Osteoblast (primary cell): ENCODE measurements around the gene MALT1. TPM values are rescaled to one million over a fixed set of nuclear protein-coding genes. Genes with fewer than 3 reads are reported as not detected.
A peak's percentile ranks its signal among the peaks of the same experiment; 100 is the strongest.

Source experiments
- DNase-seq: peaks from one replicate; pipeline ENCODE4 v3.0.0; 2011; ENCODE audit warnings: low spot score, mixed read lengths; ENCODE audit not compliant: insufficient read length; ENCODE audit errors: missing footprints
- H2AFZ ChIP-seq: 2 replicates; pipeline ENCODE4 v1.6.0; 2011; ENCODE audit warnings: mild to moderate bottlenecking, low read length
- H3K27ac ChIP-seq: 2 replicates; pipeline ENCODE4 v1.5.1; 2011; ENCODE audit warnings: mild to moderate bottlenecking, low read depth, low read length, moderate library complexity
- H3K27me3 ChIP-seq: 2 replicates; pipeline ENCODE4 v1.6.0; 2012; ENCODE audit warnings: mild to moderate bottlenecking, control low read depth, inconsistent platforms, low read length, moderate library complexity; ENCODE audit not compliant: insufficient read depth
- H3K36me3 ChIP-seq: 2 replicates; pipeline ENCODE4 v1.5.1; 2011; ENCODE audit warnings: mild to moderate bottlenecking, low read length, control low read depth, moderate library complexity; ENCODE audit not compliant: insufficient read depth
- H3K4me1 ChIP-seq: 2 replicates; pipeline ENCODE4 v1.5.1; 2011; ENCODE audit warnings: mild to moderate bottlenecking, low read length, control low read depth, moderate library complexity; ENCODE audit not compliant: insufficient read depth
- H3K4me2 ChIP-seq: 2 replicates; pipeline ENCODE4 v1.6.0; 2011; ENCODE audit warnings: mild to moderate bottlenecking, low read length; ENCODE audit not compliant: insufficient read depth
- H3K4me3 ChIP-seq: fragments of 200-600 bp; sonication (generic); 3 replicates; pipeline ENCODE4 v1.5.1; 2012; ENCODE audit warnings: mild to moderate bottlenecking, low read length, inconsistent platforms; ENCODE audit not compliant: insufficient read depth
- H3K79me2 ChIP-seq: 2 replicates; pipeline ENCODE4 v1.6.0; 2012; ENCODE audit warnings: mild to moderate bottlenecking, low read length, control low read depth, inconsistent platforms; ENCODE audit not compliant: insufficient read depth
- H3K9me3 ChIP-seq: 2 replicates; pipeline ENCODE4 v1.5.1; 2011; ENCODE audit warnings: low read depth, low read length, control low read depth
- H4K20me1 ChIP-seq: 2 replicates; pipeline ENCODE4 v1.6.0; 2012; ENCODE audit warnings: mild to moderate bottlenecking, low read length, control low read depth; ENCODE audit not compliant: insufficient read depth
- total RNA-seq: library from RNA; depleted of rRNA; stranded (reverse); fragments of >200 nt; gene quantifications from 2 replicates; pipeline ENCODE4 v1.2.3, GENCODE V29; 2012
- TF ChIP-seq, protein P1 (sequence below): IDR thresholded peaks from 2 replicates; pipeline ENCODE4 v1.5.1; 2011; ENCODE audit warnings: mild to moderate bottlenecking, low read depth, low read length, moderate library complexity; ENCODE audit errors: extremely low read depth

The MALT1 gene
- total RNA-seq, 1 donor = 55.7 TPM

DNA sequence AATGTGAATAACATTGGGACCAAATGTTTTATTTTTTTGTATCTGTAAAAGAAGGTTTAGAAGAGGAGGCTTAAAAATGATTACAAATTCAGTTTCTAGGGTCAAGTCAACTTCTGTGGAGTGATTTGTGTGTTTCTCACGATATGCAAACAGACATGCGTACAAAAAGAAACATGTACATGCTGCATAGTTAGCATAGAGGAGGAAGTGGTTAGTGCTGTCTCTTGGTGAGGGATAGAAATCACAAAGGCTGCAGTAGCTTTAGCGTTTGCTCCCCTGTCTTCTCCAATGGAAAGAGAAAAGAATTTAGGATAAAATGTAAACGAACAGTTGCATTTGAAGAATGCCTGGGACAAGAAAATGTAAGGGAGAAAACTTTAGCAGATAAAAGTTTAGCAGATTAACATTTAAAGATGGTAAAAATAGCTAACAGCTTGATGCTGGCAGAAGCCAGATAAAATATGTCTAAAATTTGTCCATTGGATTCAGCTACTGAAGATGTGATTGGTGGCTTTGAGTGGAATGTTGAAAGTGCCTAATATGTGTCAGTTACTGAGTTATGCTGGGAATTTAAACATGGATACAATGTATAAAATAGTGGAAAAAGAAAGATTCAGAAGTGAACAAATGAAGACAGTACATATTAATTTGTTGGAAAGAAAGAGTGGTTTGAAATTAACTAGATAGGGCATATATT is 44.9 kb downstream of the MALT1 start:
- H3K4me3 ChIP-seq = no peak overlapping the region
- no peak overlapping the region for H2AFZ ChIP-seq
- H4K20me1 ChIP-seq = no peaks in the 10 kb centered on the region
- no peaks in the 10 kb centered on the region for H3K4me1 ChIP-seq
- TF ChIP-seq, protein P1, sequence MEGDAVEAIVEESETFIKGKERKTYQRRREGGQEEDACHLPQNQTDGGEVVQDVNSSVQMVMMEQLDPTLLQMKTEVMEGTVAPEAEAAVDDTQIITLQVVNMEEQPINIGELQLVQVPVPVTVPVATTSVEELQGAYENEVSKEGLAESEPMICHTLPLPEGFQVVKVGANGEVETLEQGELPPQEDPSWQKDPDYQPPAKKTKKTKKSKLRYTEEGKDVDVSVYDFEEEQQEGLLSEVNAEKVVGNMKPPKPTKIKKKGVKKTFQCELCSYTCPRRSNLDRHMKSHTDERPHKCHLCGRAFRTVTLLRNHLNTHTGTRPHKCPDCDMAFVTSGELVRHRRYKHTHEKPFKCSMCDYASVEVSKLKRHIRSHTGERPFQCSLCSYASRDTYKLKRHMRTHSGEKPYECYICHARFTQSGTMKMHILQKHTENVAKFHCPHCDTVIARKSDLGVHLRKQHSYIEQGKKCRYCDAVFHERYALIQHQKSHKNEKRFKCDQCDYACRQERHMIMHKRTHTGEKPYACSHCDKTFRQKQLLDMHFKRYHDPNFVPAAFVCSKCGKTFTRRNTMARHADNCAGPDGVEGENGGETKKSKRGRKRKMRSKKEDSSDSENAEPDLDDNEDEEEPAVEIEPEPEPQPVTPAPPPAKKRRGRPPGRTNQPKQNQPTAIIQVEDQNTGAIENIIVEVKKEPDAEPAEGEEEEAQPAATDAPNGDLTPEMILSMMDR = no peak
- H3K79me2 ChIP-seq = no peaks in the 10 kb centered on the region
- peaks cover 8% of the 10 kb centered on the region for H3K36me3 ChIP-seq
- H3K27me3 ChIP-seq = no peaks in the 10 kb centered on the region
- no peak for DNase-seq
- no peaks in the 10 kb centered on the region for H3K9me3 ChIP-seq
- no peak overlapping the region for H3K4me2 ChIP-seq
- H3K27ac ChIP-seq = no peak overlapping the region

DNA sequence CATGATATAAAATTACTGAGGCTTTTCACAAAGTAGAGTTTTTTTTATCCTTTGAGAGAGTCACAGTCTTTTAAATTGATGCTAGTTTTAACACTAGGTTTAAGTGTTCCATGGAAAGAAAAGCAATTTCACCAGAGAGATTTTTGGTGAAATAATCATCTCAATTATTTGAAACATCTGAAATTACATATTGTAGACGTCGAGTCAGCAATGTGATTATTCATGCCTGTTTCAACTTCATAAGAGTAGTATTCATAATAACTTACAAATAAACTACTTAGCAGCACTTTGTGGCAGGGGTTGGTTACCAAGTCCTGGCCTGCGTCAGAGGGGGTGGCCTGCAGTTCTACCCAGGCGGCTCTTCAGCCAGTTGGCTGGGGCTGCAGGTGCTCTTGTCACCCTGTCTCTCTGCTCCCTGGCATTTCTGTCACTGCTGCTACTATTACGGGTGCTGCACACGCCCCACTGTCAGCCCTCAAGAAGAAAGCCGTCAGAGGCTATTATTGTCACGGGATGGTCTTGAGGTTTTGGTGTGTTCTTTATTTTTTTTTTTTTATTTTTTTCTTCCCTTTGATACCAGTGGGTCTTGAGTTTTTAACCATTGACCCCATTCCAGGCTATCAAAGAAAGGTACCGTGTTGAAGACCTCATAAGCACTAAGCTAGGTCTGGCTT is 50.4 kb downstream of the MALT1 start:
- DNase-seq = peak; percentile 55

DNA sequence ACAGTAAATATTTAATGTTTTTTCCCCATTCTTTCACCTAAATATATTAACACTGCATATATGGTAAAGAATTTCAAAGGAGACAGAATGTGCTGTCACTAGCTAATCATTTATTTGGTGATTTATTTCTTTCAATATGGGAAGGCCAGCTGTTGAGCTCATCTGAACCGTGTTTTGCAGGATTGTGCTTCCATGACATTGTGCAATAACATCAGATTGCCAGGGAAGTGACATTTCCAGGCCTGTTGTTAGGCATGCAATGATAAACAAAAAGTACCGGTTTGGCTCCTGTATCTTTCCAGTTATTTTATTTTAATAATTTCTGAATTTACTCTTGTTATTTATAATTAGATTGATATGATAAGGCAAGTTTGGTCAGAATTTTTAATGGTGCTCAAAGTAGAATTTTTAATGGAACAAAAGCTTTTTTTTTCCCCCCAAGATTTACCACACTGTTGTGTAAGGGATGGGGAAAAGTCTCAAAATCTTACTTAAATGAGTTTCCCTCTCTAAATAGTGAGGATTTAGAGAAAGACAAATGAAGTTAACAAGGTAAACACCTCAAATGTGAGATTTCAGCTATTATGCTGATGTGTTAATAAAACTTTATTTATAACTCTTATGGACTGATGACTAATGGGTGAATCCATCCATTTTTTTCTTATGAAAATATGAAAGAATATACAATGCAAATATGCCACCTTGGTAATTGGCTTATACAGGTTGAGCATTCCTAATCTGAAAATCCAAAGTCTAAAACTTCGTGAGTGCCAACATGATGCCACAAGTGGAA is 52.7 kb downstream of the MALT1 start:
- Histone ChIP-seq H3K9me3 (no peaks in the 10 kb centered on the region), H3K27me3 (no peaks in the 10 kb centered on the region), H4K20me1 (no peaks in the 10 kb centered on the region), H3K4me3 (no peak overlapping the region), H2AFZ (no peak overlapping the region), H3K4me1 (no peaks in the 10 kb centered on the region), H3K79me2 (no peaks in the 10 kb centered on the region), H3K4me2 (no peak overlapping the region), H3K36me3 (peaks cover 6% of the 10 kb centered on the region), H3K27ac (no peak overlapping the region)
- DNase-seq = no peak
- TF ChIP-seq, protein P1 = no peak

More for the DNA sequence above, 50.4 kb downstream of the MALT1 start:
- Histone ChIP-seq H3K27me3 (no peaks in the 10 kb centered on the region), H2AFZ (no peak overlapping the region), H3K27ac (no peak overlapping the region), H3K9me3 (no peaks in the 10 kb centered on the region), H3K36me3 (peaks cover 14% of the 10 kb centered on the region), H3K4me3 (no peak overlapping the region), H3K4me2 (no peak overlapping the region), H3K4me1 (no peaks in the 10 kb centered on the region), H4K20me1 (no peaks in the 10 kb centered on the region), H3K79me2 (no peaks in the 10 kb centered on the region)
- TF ChIP-seq, protein P1 = no peak

DNA sequence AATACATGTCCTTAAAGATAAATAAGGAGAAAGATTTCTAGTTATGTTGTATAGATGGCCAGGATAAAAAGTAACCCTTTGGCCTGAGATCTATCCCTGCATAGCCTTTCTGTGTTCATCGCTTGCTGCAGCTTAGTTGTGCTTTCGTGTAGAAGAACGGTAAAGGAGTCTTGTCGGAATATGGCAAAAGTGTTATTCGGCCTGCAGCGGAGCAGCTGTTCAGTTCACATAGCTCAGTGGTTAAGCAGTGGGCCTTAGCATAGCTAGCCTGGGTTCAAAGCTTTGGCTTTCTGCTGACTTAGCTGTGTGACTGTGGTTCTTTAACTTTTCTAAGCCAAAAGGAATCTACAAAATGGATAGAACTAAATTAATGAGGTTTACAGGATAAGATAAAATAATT is 55.4 kb downstream of the MALT1 start:
- Histone ChIP-seq H3K79me2 (no peaks in the 10 kb centered on the region), H2AFZ (no peak overlapping the region), H3K9me3 (no peaks in the 10 kb centered on the region), H3K4me1 (no peaks in the 10 kb centered on the region), H4K20me1 (no peaks in the 10 kb centered on the region), H3K36me3 (peaks cover 6% of the 10 kb centered on the region), H3K27me3 (no peaks in the 10 kb centered on the region), H3K27ac (no peak overlapping the region), H3K4me2 (no peak overlapping the region), H3K4me3 (no peak overlapping the region)
- TF ChIP-seq, protein P1 = no peak
- DNase-seq = no peak
